ENCODE data around the gene SEMA6A. TPM values are rescaled to one million over a fixed set of nuclear protein-coding genes. Genes with fewer than 3 reads are reported as not detected.
A peak's percentile ranks its signal among the peaks of the same experiment; 100 is the strongest.

The SEMA6A gene
- polyA plus RNA-seq, 1 donor (not counting 4 experiments of a cell fraction or from before 2014, with no cell fraction given), result 0.68 TPM

DNA sequence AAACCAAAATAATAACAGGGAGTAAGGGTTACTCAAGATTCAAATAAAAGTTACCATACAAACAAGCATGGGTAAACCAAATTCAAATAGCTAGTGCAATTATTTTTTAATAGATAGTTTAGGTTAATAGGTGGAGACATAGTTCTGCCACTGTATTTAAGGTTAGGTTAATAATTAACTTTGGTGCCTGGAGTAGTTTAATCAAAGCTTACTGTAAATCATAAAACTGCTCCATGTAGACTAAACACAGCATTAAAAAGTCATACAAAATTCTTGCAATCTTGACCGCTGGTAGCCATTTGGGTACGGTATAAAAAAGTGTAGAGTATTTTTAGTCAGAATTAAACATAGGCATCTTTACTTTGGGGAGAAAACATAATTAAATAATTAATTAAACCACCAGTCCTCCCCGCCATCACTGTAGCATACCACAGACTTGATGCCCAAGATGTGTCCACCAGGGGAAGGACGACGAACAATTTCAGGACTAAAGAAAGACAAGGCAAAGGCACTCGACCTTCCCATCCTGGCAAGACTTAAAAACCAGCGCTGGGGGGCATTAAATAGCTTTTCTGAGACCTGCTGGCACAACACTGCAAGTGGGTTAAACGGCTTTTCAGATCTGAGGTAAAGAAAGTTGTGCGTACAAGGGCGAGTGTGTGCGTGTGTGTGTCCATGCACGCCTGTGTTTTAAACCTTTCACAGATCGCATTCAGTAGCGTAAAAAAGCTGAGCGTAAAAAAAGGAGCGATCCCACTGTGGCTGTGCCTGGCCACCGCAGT, 2.9 kb downstream of the SEMA6A start:
- TF ChIP-seq EZH2 (IDR thresholded peaks at IDR 0.05; ENCODE audit: low read length), result no peak
- TF ChIP-seq, protein P1, sequence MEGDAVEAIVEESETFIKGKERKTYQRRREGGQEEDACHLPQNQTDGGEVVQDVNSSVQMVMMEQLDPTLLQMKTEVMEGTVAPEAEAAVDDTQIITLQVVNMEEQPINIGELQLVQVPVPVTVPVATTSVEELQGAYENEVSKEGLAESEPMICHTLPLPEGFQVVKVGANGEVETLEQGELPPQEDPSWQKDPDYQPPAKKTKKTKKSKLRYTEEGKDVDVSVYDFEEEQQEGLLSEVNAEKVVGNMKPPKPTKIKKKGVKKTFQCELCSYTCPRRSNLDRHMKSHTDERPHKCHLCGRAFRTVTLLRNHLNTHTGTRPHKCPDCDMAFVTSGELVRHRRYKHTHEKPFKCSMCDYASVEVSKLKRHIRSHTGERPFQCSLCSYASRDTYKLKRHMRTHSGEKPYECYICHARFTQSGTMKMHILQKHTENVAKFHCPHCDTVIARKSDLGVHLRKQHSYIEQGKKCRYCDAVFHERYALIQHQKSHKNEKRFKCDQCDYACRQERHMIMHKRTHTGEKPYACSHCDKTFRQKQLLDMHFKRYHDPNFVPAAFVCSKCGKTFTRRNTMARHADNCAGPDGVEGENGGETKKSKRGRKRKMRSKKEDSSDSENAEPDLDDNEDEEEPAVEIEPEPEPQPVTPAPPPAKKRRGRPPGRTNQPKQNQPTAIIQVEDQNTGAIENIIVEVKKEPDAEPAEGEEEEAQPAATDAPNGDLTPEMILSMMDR (optimal IDR thresholded peaks at IDR 0.05 in 1 of 3, IDR thresholded peaks at IDR 0.05 in 1 of 3, conservative IDR thresholded peaks at IDR 0.05 in 1 of 3; ENCODE audit: extremely low read depth in 1 of 3, insufficient read depth in 2 of 3, low read length in 3 of 3), result no peak
- Histone ChIP-seq H3K4me3 (ENCODE audit: control insufficient read depth in 2 of 3, extremely low read depth in 1 of 3, insufficient read depth in 2 of 3, low read depth in 1 of 3, low read length in 3 of 3) (peak overlapping the region in 1 of 3 experiments; percentile 36), H3K79me2 (ENCODE audit: control insufficient read depth, insufficient read depth, low read length) (no peaks in the 10 kb centered on the region), H3K9me3 (ENCODE audit: control insufficient read depth, low read depth, low read length) (no peaks in the 10 kb centered on the region), H3K9me1 (ENCODE audit: control insufficient read depth, extremely low read depth, insufficient read depth, low read length) (no peaks in the 10 kb centered on the region), H3K4me1 (ENCODE audit: control insufficient read depth, extremely low read depth, insufficient read depth, low read length) (peaks cover 11% of the 10 kb centered on the region), H4K20me1 (ENCODE audit: control insufficient read depth, extremely low read depth, insufficient read depth, low read length) (no peaks in the 10 kb centered on the region), H3K4me2 (ENCODE audit: control insufficient read depth, extremely low read depth, insufficient read depth, low read depth, low read length) (peak overlapping the region; percentile 100), H3K27me3 (ENCODE audit: control insufficient read depth, extremely low read depth, insufficient read depth, low read length) (peaks cover 42% of the 10 kb centered on the region), H3K36me3 (ENCODE audit: control insufficient read depth in 2 of 2, extremely low read depth in 1 of 2, insufficient read depth in 2 of 2, low read length in 2 of 2) (no peaks in the 10 kb centered on the region), H3K9ac (ENCODE audit: control insufficient read depth, extremely low read depth, insufficient read depth, low read length) (no peak overlapping the region), H2AFZ (ENCODE audit: control insufficient read depth, low read length) (no peak overlapping the region), H3K27ac (ENCODE audit: control insufficient read depth, insufficient read depth, low read length) (no peak overlapping the region)
- FAIRE-seq (no peak), DNase-seq (ENCODE audit: low read depth, low spot score) (no peak)
- dilution Hi-C loops (cut with MboI; ENCODE audit: extremely low pct_ligation_motif_present, low sequenced_read_pairs), result no loop called here

DNA sequence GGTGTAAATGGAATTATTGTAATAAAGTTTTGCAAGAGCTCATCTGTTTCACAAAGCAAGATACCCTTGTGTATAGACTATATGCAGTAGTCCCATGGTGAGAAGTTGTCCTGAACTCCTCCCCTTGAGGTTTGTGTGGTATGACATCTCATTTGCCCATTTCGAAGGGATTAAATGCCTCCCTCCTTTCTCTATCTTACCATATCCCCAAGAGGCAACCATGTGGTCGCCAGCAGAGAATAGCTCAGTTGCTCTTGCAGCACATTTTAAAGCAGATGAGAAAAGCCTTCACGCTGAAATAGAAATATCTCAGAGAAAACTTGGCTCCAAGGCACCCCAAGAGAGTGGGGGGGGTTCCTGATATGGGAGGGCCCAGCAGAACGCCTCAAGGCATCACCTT, 4.6 kb downstream of the SEMA6A start:
- H3K27me3 ChIP-seq (ENCODE audit: control insufficient read depth, extremely low read depth, insufficient read depth, low read length), result peaks cover 42% of the 10 kb centered on the region
- H3K9me3 ChIP-seq (ENCODE audit: control insufficient read depth, low read depth, low read length), result no peaks in the 10 kb centered on the region
- H3K9ac ChIP-seq (ENCODE audit: control insufficient read depth, extremely low read depth, insufficient read depth, low read length), result no peak overlapping the region
- no peak overlapping the region for H3K4me2 ChIP-seq (ENCODE audit: control insufficient read depth, extremely low read depth, insufficient read depth, low read depth, low read length)
- H2AFZ ChIP-seq (ENCODE audit: control insufficient read depth, low read length), result no peak overlapping the region
- no peaks in the 10 kb centered on the region for H3K9me1 ChIP-seq (ENCODE audit: control insufficient read depth, extremely low read depth, insufficient read depth, low read length)
- H3K4me3 ChIP-seq (ENCODE audit: control insufficient read depth in 2 of 3, extremely low read depth in 1 of 3, insufficient read depth in 2 of 3, low read depth in 1 of 3, low read length in 3 of 3), result no peak overlapping the region
- dilution Hi-C loops (cut with MboI; ENCODE audit: extremely low pct_ligation_motif_present, low sequenced_read_pairs), result no loop called here
- no peak overlapping the region for H3K27ac ChIP-seq (ENCODE audit: control insufficient read depth, insufficient read depth, low read length)
- no peak for FAIRE-seq
- no peaks in the 10 kb centered on the region for H3K79me2 ChIP-seq (ENCODE audit: control insufficient read depth, insufficient read depth, low read length)
- no peaks in the 10 kb centered on the region for H4K20me1 ChIP-seq (ENCODE audit: control insufficient read depth, extremely low read depth, insufficient read depth, low read length)
- peaks cover 11% of the 10 kb centered on the region for H3K4me1 ChIP-seq (ENCODE audit: control insufficient read depth, extremely low read depth, insufficient read depth, low read length)
- no peaks in the 10 kb centered on the region for H3K36me3 ChIP-seq (ENCODE audit: control insufficient read depth in 2 of 2, extremely low read depth in 1 of 2, insufficient read depth in 2 of 2, low read length in 2 of 2)
- DNase-seq (ENCODE audit: low read depth, low spot score), result no peak
- TF ChIP-seq, protein P1 (optimal IDR thresholded peaks at IDR 0.05 in 1 of 3, IDR thresholded peaks at IDR 0.05 in 1 of 3, conservative IDR thresholded peaks at IDR 0.05 in 1 of 3; ENCODE audit: extremely low read depth in 1 of 3, insufficient read depth in 2 of 3, low read length in 3 of 3), result no peak
- no peak for TF ChIP-seq EZH2 (IDR thresholded peaks at IDR 0.05; ENCODE audit: low read length)
